ENCODE data around the gene PDE6D.
"Not testable (repeated sequence)": the region's sequence is repeated elsewhere in the genome, so short reads cannot be mapped to it uniquely, and the experiment has no call there.

The PDE6D gene

GRCh38 chr2:231715499-231715837, 65.6 kb downstream of the PDE6D start:
- Histone ChIP-seq H3K4ac (ENCODE audit: low read depth, low read length) (no peak overlapping the region), H3K79me1 (ENCODE audit: low read length) (peaks cover 7% of the 10 kb centered on the region), H3K4me1 (ENCODE audit: control insufficient read depth, low read depth, low read length) (peaks cover 7% of the 10 kb centered on the region), H3K27ac (ENCODE audit: low read depth, low read length) (no peak overlapping the region), H3K4me3 (ENCODE audit: low read length) (no peak overlapping the region), H3K79me2 (ENCODE audit: control insufficient read depth, insufficient read depth, low read length) (peaks cover 24% of the 10 kb centered on the region), H3K18ac (ENCODE audit: low read length) (no peak overlapping the region), H2BK120ac (ENCODE audit: low read depth, low read length) (no peak overlapping the region), H2BK15ac (replicated peaks; ENCODE audit: low read depth) (no peak overlapping the region), H3K23ac (ENCODE audit: low read length) (no peak overlapping the region), H3K4me2 (ENCODE audit: low read length) (no peak overlapping the region), H3K9ac (ENCODE audit: low read length) (no peak overlapping the region), H3K27me3 (ENCODE audit: insufficient read depth, low read length, poor library complexity) (no peaks in the 10 kb centered on the region), H2AK5ac (ENCODE audit: low read length) (no peak overlapping the region), H2BK5ac (ENCODE audit: low read length) (no peak overlapping the region), H3K36me3 (ENCODE audit: control insufficient read depth, insufficient read depth, low read length) (peaks cover 21% of the 10 kb centered on the region), H4K8ac (ENCODE audit: low read depth, low read length) (no peak overlapping the region), H3K56ac (ENCODE audit: low read length) (peak overlapping the region; percentile 22), H4K5ac (ENCODE audit: low read length) (no peak overlapping the region)
- DNase-seq, result no peak
- no CpG with 5 or more reads among the region's 5 CpGs for WGBS (ENCODE audit: extremely low coverage, insufficient coverage, low lambda C conversion rate)

GRCh38 chr2:231714639-231715498, 66.2 kb downstream of the PDE6D start:
- WGBS (ENCODE audit: extremely low coverage, insufficient coverage, low lambda C conversion rate), result no CpG with 5 or more reads among the region's 17 CpGs
- no peak overlapping the region for H4K8ac ChIP-seq (ENCODE audit: low read depth, low read length)
- peaks cover 7% of the 10 kb centered on the region for H3K79me1 ChIP-seq (ENCODE audit: low read length)
- H3K79me2 ChIP-seq (ENCODE audit: control insufficient read depth, insufficient read depth, low read length), result peaks cover 30% of the 10 kb centered on the region
- H2BK120ac ChIP-seq (ENCODE audit: low read depth, low read length), result no peak overlapping the region
- no peak overlapping the region for H3K4me3 ChIP-seq (ENCODE audit: low read length)
- H3K18ac ChIP-seq (ENCODE audit: low read length), result no peak overlapping the region
- DNase-seq, result peak; percentile 96
- peaks cover 21% of the 10 kb centered on the region for H3K36me3 ChIP-seq (ENCODE audit: control insufficient read depth, insufficient read depth, low read length)
- H3K4ac ChIP-seq (ENCODE audit: low read depth, low read length), result no peak overlapping the region
- no peak overlapping the region for H2BK5ac ChIP-seq (ENCODE audit: low read length)
- H3K56ac ChIP-seq (ENCODE audit: low read length), result peak overlapping the region; percentile 68
- H2AK5ac ChIP-seq (ENCODE audit: low read length), result no peak overlapping the region
- peaks cover 7% of the 10 kb centered on the region for H3K4me1 ChIP-seq (ENCODE audit: control insufficient read depth, low read depth, low read length)
- H3K9ac ChIP-seq (ENCODE audit: low read length), result peak overlapping the region; percentile 15
- H3K23ac ChIP-seq (ENCODE audit: low read length), result peak overlapping the region; percentile 1
- H4K5ac ChIP-seq (ENCODE audit: low read length), result no peak overlapping the region
- no peak overlapping the region for H3K4me2 ChIP-seq (ENCODE audit: low read length)
- no peak overlapping the region for H2BK15ac ChIP-seq (replicated peaks; ENCODE audit: low read depth)
- no peaks in the 10 kb centered on the region for H3K27me3 ChIP-seq (ENCODE audit: insufficient read depth, low read length, poor library complexity)
- H3K27ac ChIP-seq (ENCODE audit: low read depth, low read length), result peak overlapping the region; percentile 2

- no peak overlapping the region for H3K4me3 ChIP-seq (ENCODE audit: low read length)
- no CpG with 5 or more reads among the region's 15 CpGs for WGBS (ENCODE audit: extremely low coverage, insufficient coverage, low lambda C conversion rate)
- no peak overlapping the region for H4K8ac ChIP-seq (ENCODE audit: low read depth, low read length)
- H2BK5ac ChIP-seq (ENCODE audit: low read length), result no peak overlapping the region
- peak overlapping the region; percentile 57 for H3K56ac ChIP-seq (ENCODE audit: low read length)
- no peak overlapping the region for H3K4ac ChIP-seq (ENCODE audit: low read depth, low read length)
- H3K23ac ChIP-seq (ENCODE audit: low read length), result no peak overlapping the region
- H3K4me2 ChIP-seq (ENCODE audit: low read length), result no peak overlapping the region
- peaks cover 39% of the 10 kb centered on the region for H3K79me2 ChIP-seq (ENCODE audit: control insufficient read depth, insufficient read depth, low read length)
- H3K18ac ChIP-seq (ENCODE audit: low read length), result no peak overlapping the region
- no peak overlapping the region for H2AK5ac ChIP-seq (ENCODE audit: low read length)
- peak overlapping the region; percentile 33 for H3K9ac ChIP-seq (ENCODE audit: low read length)
- no peaks in the 10 kb centered on the region for H3K27me3 ChIP-seq (ENCODE audit: insufficient read depth, low read length, poor library complexity)
- H3K4me1 ChIP-seq (ENCODE audit: control insufficient read depth, low read depth, low read length), result peaks cover 7% of the 10 kb centered on the region
- H4K5ac ChIP-seq (ENCODE audit: low read length), result no peak overlapping the region
- H2BK15ac ChIP-seq (replicated peaks; ENCODE audit: low read depth), result no peak overlapping the region
- peaks cover 7% of the 10 kb centered on the region for H3K79me1 ChIP-seq (ENCODE audit: low read length)
- H2BK120ac ChIP-seq (ENCODE audit: low read depth, low read length), result no peak overlapping the region
- H3K36me3 ChIP-seq (ENCODE audit: control insufficient read depth, insufficient read depth, low read length), result peaks cover 21% of the 10 kb centered on the region
- peak; percentile 92 for DNase-seq
- H3K27ac ChIP-seq (ENCODE audit: low read depth, low read length), result peak overlapping the region; percentile 9
Observed at GRCh38 chr2:231713730-231714638, 67.1 kb downstream of the PDE6D start.

GRCh38 chr2:231713406-231713729, 67.7 kb downstream of the PDE6D start:
- H3K4ac ChIP-seq (ENCODE audit: low read depth, low read length); H3K4me1 ChIP-seq (ENCODE audit: control insufficient read depth, low read depth, low read length); H3K27me3 ChIP-seq (ENCODE audit: insufficient read depth, low read length, poor library complexity); H2BK120ac ChIP-seq (ENCODE audit: low read depth, low read length); H3K18ac ChIP-seq (ENCODE audit: low read length); H3K79me1 ChIP-seq (ENCODE audit: low read length); H3K4me2 ChIP-seq (ENCODE audit: low read length); H2AK5ac ChIP-seq (ENCODE audit: low read length); H3K27ac ChIP-seq (ENCODE audit: low read depth, low read length); H4K8ac ChIP-seq (ENCODE audit: low read depth, low read length); H2BK5ac ChIP-seq (ENCODE audit: low read length); DNase-seq; H4K5ac ChIP-seq (ENCODE audit: low read length); H3K23ac ChIP-seq (ENCODE audit: low read length); H2BK15ac ChIP-seq (replicated peaks; ENCODE audit: low read depth); H3K4me3 ChIP-seq (ENCODE audit: low read length): not testable (repeated sequence)
- Histone ChIP-seq H3K9ac (ENCODE audit: low read length) (peak overlapping the region; percentile 24), H3K79me2 (ENCODE audit: control insufficient read depth, insufficient read depth, low read length) (peaks cover 45% of the 10 kb centered on the region), H3K56ac (ENCODE audit: low read length) (peak overlapping the region; percentile 42), H3K36me3 (ENCODE audit: control insufficient read depth, insufficient read depth, low read length) (peaks cover 21% of the 10 kb centered on the region)

GRCh38 chr2:231712451-231713021, 68.5 kb downstream of the PDE6D start:
- DNase-seq; H2AK5ac ChIP-seq (ENCODE audit: low read length); H4K5ac ChIP-seq (ENCODE audit: low read length); H3K18ac ChIP-seq (ENCODE audit: low read length); H3K4ac ChIP-seq (ENCODE audit: low read depth, low read length); H3K4me1 ChIP-seq (ENCODE audit: control insufficient read depth, low read depth, low read length); H3K23ac ChIP-seq (ENCODE audit: low read length); H2BK5ac ChIP-seq (ENCODE audit: low read length); H4K8ac ChIP-seq (ENCODE audit: low read depth, low read length); H3K4me3 ChIP-seq (ENCODE audit: low read length); H3K27me3 ChIP-seq (ENCODE audit: insufficient read depth, low read length, poor library complexity); H2BK15ac ChIP-seq (replicated peaks; ENCODE audit: low read depth); H3K79me1 ChIP-seq (ENCODE audit: low read length); H2BK120ac ChIP-seq (ENCODE audit: low read depth, low read length): not testable (repeated sequence)
- peak overlapping the region; percentile 43 for H3K27ac ChIP-seq (ENCODE audit: low read depth, low read length)
- H3K79me2 ChIP-seq (ENCODE audit: control insufficient read depth, insufficient read depth, low read length), result peaks cover 48% of the 10 kb centered on the region
- peak overlapping the region; percentile 83 for H3K4me2 ChIP-seq (ENCODE audit: low read length)
- no CpG with 5 or more reads among the region's 18 CpGs for WGBS (ENCODE audit: extremely low coverage, insufficient coverage, low lambda C conversion rate)
- peak overlapping the region; percentile 99 for H3K9ac ChIP-seq (ENCODE audit: low read length)
- H3K36me3 ChIP-seq (ENCODE audit: control insufficient read depth, insufficient read depth, low read length), result peaks cover 21% of the 10 kb centered on the region
- H3K56ac ChIP-seq (ENCODE audit: low read length), result peak overlapping the region; percentile 98

Measured in mesendoderm (in vitro differentiated cells).